NCI-H1694 treated with DMSO at 0.1 percent for 48 hours (cell line): ENCODE measurements around the gene CDK11B.
"Not testable (repeated sequence)": the region's sequence is repeated elsewhere in the genome, so short reads cannot be mapped to it uniquely, and the experiment has no call there.

Experiments
- DNase-seq: peaks from one replicate; lab custom pipeline; 2025; lab: John Stamatoyannopoulos, UW

The CDK11B gene

DNA sequence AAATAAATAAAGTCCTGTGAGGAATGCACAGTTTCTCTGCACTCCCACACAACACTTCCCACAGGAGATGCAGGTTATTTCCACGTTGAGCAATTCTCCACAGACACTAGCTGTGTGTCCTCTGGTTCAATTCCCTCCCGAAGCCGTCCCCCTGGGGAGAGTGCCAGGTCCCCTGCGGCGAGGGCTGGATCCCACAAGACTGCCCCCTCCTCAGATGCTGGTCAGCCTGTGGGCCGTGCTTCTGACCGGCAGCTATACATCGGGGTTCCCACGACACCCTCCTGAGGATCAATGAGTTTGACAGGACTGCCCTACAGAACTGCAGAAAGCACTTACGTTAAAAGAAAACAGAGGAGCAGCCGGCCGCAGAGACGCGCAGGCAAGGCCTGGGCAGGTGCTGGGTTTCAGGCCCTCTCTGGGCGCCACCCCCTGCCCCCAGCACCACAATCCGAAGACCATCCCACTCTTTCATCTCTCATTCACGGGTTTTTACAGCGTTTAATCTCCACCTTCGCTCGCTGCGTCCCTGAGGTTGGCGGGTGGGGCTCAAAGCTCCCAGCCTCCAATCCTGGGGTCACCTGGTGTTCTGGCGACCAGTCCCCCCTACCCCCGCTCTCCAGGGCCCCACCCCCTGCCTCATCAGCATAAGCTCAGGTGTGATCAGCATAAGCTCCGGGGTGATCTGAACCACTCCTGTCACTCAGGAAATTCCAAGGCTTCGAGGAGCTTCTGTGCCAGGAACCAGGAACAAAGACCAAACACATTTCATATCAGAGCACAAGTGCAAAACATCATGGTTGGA lies 24.5 kb upstream of the CDK11B start:
- no peak for DNase-seq

DNA sequence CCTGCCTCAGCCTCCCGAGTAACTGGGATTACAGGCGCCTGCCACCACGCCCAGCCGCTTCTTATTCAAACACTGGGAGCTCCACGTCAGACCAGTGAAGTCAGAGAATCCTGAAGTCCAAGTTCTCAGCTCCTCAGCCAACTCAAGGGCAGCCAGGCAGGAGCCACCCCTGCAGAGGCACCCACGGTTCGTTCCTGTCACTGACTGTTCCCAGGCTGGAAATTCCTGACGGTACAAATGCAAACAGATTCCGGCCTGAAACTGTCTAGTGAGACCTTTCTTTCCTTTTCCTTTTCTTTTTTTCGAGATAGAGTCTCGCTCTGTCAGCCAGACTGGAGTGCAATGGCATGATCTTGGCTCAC lies 22.1 kb upstream of the CDK11B start:
- no peak for DNase-seq

DNA sequence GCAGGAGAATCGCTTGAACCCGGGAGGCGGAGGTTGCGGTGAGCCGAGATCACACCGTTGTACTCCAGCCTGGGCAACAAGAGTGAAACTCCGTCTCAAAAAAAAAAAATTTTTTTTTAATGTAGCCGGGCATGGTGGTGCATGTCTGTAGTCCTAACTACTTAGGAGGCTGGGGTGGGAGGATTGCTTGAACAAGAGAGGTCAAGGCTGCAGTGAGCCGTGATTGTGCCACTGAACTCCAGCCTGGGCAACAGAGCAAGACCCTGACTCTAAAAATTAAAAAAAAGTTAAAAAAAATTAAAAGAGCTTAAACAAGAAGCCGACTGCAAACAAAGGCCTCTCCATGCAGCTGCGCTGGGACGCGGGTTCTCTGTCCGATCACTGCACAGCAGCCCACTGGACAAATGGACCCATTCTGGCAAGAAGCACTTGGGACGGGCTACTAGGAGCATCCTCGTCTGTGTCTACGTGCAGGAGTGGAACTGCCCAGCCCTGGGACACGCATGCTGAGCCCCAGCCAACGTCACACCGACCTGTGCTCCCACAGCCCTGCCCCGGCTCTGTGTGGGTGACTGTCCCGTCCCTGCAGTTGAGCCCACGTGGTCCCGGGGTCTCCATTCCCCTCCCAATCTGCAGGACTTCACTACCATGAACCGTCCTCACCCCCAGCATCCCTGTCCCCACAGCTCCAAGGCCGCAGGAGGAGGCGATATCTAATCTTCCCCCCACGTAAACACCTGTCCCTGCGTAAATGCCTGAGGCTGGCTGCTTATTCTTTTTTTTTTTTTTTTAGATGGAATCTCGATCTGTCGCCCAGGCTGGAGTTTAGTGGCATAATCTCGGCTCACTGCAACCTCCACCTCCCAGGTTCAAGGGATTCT lies 21.5 kb upstream of the CDK11B start:
- no peak for DNase-seq

DNA sequence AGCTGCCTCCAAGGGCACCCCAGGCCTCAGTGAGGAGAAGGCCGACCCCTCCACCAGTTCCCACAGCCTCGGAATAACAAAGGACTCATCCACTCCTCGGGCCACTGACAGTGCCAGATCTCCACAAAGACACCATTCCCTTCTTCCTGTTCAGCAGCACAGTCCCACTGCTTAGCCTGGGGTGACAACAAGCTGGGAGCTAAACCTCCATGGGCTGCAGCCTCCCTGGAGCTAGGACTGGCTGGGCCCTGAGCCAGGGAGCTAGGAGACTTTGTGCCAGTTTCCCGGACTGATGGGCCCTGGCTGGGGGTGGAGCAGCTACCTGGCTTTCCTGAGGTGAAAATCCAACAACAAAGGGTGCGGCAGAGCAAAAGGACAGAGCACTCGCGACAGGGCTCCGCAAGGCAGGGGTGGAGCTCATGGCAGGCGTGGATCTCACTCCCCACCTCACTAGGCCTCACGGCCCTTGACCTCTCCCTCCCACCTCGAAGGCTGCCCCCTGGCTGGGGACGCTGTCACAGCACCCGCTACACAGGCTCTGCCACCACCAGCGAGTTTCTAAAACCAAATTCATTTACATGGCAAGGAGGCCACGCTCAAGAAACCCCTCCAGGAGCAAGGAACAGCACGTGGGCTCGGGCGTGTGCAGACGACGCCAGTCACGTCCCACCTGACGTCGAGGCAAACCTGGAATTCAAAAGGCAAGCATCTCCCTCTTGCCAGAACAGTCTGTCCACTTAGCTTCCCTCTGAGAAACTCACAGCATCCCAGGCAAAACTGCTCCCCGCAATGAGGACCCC lies 20.0 kb upstream of the CDK11B start:
- DNase-seq, result no peak

DNA sequence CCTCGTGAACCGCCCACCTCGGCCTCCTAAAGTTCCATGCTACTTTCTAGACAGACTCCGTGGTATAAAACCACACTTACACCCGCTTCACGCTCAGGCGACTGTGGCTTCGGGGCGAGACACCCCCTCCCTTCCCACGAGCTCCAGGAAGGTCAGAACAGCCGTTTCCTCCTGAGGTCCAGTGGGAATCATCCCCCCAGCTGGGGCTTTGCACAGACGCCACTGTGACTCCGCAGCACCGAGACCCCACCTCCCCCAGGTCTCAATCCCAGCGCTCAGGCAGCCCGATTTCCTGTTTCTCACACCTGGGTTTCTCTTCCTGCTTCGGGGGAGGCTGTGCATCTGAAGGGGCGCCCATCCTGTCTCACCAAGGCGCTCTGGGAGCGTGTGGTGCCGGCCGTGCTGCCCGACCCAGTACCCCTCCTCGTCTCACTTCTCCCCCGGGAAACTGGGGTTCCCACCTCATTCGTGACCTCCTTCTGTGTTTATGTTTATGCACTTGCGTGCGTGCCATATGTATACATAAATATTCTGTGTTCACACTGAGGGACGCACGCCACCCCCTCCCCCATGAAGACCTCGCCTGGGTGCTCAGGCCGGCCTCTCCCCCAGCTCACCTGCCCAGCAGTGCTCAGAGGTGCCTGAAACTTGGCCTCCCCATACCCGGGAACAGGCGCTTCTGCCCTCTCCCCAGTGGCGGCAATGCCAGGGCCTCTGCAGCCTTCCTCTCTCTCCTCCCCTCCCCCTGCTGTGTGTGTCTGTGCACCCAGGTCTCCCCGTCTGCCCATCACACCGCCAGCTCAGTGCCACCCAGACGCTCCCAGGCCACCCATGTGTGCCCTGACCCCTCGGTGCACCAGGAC lies 19.1 kb upstream of the CDK11B start:
- no peak for DNase-seq

DNA sequence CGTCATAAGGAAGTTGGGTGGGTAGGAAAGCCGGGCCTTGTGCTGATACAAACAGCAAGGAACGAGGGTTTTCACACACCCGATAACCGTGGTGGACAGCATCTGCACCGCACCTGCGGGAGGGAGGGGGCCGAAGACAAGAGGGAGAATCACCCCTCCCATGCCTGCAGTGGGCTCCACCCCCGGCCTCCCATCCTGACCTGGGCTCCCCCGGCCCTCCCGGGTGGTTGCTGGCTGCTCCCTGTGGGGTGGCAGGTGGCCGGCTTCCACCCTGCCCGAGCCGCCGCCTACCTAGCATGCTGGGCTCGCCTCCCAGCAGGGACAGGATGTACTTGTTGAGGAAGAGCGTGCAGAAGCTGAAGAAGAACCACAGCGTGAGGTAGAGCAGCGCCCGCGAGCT lies 17.3 kb upstream of the CDK11B start:
- DNase-seq, result not testable (repeated sequence)

DNA sequence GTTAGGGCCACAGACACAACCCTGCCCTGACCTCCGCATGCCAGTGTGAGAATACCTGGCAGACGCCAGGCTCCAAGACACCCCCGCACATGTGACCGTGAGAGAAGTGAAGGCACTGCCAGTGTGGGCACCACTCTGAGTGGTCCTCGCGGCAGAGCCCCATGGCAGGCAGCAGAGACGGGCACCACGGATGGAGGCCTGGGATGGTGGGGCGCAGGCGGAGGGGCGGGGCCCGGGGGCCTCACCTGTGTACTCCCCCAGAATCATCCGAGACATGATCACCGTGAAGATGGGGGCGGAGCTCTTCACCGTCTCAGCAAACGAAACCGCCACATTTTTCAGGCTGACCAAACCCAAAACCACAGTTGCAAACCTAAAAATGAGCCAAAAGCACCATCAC lies 16.4 kb upstream of the CDK11B start:
- not testable (repeated sequence) for DNase-seq

DNA sequence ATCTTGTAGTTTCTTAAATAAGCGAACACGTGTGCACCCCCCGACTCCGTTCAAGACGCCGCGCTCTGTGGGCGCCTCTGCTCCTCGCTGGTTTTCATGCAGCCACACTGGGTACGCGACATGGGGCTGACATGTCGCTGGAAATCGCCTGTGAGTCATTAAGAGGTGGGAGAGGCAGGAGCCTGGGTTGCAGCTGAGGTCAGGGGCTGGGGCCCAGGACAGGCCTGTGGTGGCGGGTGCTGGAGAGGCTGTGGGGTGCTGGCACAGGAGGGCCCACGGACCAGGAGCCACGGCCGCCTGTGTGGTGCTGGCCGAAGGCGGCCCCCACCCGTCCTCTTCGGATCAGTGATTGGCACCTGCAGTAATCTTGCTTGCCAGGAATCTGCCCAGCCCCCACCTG lies 16.0 kb upstream of the CDK11B start:
- not testable (repeated sequence) for DNase-seq

DNA sequence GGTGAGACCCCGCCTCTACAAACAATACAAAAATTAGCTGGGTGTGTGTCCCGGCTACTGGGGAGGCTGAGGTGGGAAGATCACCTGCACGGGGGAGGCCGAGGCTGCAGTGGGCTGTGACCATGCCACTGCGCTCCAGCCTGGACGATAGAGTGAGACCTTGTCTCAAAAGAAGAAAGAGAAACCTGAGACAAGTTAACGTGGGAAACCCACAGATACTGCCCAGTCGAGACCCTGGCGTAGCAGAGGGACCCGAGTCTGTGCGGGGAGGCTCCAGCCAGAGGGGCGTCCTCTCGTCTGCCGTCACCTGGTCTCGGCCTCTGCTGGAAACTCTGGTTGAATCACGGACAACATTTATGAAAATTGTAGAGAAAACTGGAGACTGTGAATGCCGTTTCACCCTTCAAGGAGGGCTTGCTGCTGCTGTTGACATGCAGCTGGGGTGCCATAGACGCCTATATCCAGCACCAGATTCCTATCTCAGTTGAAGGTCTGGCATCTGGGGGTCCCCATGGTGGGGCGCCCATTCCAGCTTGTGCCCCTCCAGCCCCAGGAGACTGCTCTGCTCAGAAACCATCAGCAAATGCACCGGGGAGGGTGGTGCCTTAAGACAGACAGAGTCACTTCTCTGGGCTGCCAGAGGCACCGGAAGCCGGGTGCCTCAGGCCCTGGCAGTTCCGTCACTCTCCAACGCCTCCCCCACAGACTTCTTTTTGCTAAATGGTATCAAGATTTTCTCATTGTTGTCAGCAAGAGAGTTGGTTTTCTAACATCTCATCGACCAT lies 13.6 kb upstream of the CDK11B start:
- DNase-seq, result no peak

DNA sequence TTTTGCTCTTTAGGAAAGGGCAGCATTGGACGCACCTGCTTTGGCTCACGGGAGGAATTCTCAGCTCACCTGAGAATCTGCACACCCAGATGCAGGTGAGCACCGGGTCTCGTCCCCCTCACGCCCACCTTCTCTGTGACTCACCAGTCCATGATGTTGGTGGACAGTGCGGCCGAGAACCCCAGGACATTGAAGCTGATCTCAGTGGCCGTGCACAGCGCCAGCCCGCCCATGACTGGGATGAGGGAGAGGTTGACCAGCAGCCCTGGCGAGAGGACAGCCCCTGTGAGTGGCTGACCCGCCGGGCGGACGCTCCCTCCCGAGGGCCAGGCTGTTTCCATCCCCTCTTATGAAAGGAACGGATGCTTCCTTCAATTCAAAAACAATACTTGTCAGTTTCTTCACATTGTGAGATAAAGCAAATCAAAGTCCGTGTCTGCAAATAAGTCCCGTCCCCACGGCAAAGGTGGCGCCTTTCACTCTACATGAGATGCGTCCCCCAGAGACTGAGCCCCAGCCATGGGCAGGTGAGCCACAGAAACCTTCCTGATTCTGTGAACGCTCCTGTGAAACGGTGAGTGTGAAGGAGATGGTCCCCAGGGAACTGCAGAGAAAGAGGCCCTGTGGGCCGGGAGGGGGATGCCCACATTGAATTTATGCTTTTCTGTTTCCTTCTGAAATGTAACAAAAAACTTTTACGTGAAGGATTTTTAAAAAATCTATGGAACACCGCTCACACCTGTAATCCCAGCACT lies 12.7 kb upstream of the CDK11B start:
- no peak for DNase-seq

DNA sequence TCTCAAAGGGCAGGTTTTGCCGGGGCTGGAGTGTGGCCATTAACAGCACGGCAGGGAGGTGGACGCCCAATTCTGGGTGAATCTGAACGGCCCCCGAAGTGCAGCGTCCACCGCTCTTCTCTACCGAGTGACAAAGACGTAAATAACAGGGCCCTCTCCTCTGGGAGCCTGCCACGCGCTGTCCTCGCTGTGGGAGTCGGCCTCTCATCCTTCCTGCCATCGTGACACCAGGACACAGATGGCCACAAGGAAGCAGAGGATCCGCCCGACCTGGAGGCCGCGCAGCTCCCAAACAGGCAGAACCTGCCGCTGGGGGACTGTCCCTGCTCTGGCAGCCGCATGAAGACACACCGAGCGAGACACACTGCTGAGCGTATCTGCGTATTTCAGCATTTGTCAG lies 12.1 kb upstream of the CDK11B start:
- DNase-seq, result no peak

DNA sequence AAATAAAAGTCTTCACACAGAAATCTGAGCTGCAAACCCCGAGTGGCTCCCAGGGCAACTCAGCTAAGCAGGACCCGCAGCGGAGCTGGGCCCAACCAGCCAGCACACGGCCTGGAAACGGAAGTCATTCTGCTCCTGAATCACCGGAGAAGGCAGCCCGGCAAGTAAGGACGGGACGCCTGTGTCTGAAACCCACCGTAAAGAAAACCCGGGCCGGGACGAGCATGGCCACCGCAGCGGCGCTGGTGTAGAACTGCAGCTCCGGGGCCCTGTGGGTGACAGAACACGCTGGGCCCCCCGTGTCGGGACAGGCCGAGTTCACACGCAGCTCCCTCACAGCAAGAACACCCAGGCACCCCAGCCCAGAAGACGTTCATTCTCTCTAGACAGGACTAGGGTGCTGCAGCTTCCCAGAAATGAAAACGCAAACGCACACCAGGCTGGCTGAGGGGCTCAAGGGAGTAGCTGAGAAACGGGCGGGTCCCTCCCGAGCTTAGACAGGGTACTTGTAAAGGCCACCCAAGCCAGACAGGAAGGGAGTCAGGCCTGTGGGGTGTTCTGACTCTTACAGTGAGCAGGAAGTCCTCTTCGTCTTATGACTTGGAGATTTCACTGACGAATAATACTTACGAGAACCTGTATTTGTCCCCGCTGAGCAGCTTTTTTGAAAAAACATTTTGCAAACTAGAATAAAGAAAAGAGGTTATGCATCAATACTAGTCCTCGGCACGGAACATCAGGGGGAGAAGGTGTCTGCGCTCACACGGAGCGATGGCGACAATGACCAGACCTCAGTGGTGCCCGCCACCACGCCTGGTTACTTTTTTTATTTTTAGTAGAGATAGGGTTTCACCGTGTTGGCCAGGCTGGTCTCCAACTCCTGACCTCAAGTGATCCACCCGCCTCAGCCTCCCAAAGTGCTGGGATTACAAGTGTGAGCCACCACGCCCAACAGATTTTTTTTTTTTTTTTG lies 10.9 kb upstream of the CDK11B start:
- no peak for DNase-seq

DNA sequence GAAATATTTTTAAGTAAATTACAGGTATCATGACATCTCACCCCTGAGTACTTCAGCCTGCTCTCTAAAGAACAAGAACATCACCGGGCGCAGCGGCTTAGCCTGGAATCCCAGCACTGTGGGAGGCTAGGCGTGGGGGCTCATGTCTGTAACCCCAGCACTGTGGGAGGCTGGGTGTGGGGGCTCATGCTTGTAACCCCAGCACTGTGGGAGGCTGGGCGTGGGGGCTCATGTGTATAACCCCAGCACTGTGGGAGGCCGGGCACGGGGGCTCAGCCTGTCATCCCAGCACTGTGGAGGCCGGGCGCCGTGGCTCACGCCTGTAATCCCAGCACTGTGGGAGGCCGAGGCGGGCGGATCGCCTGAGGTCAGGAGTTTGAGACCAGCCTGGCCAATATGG lies 7.7 kb upstream of the CDK11B start:
- no peak for DNase-seq

DNA sequence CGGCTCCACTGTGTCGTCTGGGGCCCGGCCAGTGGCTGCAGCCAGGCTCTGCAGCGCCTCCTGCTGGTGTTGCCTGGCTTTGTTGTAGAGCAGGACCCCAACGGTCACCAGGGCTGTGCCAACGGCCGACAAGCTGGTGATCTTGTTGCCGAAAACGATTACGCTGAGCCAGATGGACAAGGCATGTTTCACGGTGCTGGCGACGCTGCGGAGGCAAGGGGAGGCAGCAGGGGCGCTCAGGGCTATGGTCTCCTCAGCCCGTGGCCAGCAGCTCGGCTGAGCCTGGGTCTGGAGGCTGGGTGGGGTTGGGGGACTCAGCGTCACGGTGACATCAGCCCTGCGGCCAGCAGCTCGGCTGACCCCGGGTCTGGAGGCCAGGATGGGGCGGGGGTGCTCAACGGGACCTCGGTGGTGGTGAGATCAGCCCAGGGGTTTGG lies 7.0 kb upstream of the CDK11B start:
- DNase-seq, result no peak

DNA sequence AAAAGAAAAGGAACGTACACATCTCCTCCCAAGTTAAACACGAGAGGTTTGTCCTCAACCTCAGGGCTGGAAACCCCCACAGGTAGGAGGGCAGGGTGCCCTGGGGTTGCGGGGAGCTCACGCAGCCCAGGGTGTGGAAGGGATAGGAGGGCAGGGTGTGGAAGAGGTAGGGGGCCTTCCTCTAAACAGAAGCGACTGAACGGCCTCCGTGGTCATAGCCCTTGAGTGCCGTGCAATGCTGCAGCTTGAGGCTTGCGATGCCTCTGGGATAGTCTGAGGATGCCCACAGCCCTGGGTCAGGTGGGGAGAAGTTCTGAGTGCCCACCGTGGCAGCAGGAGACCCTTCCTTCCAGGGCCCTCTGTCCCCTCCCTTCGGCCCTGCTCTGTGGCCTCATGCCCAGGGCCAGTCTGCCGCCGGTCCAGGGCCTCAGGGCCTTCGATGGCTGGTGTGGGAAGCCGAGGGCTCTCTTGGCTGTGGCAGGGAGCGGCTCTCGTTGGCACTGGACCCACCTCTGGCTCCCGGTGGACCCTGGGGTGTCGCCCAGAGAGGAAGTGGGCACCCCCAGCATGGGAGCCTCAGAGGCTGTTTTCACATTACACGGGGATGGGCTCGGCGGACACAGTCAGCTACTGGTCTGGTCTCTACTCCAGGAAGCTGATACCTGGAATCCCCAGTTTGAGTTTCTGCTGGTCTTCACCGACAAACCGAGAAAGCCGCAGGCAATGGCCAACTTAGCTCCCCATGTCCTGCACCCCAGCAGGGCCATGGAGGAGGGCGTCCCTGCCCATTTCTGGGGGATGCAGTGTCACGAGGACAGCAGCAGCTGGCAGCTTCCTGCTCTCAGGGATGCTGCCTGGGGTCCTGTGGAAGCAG lies 6.4 kb upstream of the CDK11B start:
- no peak for DNase-seq

DNA sequence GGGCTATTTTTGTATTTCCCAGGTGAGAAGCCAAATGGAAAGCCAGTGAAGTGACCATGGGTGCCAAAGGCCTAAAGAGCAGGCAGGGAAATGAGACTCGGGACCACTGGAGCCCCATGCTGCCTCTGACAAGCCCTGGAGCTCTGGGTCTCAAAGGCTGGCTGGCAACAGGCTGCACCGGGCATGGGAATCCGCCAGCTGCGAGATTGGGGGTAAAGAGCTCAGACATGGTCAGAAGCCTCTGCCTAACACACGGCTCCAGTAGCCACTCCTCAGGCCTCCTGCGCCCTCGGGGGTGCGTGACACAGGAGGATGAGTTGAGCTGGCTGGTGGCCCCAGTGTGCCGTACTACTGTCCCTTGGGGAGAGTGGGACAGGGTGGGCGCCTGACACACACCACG lies 5.5 kb upstream of the CDK11B start:
- DNase-seq, result not testable (repeated sequence)

DNA sequence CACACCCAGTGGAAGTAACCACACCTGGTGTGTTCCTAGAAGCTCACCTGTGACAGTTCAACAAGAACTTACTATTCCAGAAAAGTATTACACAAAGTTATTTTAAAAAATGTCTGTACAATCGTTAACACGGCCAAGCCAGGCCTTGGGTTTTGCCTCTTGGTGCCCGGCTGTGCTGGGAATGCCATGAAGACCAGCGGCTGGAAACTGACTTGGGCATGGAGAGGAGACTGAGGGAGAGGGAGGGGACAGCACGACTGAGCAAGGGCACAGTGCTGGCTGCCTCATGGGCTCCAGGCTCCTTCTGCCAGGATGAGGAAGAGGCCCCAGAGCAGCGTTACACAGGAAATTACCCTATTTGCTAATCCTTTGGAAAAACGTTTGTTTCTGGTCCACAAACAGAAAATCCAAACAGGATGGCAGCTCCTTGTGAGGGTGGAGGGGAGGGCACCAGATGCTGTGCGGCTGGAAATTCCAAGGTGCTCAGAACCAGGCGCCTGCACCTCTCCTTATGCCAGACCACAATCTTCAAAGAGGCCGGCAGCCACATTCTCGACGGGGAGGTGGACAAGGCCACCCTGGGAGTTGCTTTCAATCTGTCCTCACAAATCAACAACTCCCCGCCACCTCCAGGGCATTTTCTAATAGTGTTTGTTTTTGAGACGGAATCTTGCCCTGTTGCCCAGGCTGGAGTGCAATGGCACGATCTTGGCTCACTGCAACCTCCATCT lies 4.2 kb upstream of the CDK11B start:
- not testable (repeated sequence) for DNase-seq
